Activated naive CD4-positive, alpha-beta T cell treated with anti-CD3 and anti-CD28 coated beads, Interleukin-2, amount 10 ng/mL, durations not matched to agents 7 days and 5 days (primary cell): ENCODE data around the gene ADH7.
"Not testable (repeated sequence)": the region's sequence is repeated elsewhere in the genome, so short reads cannot be mapped to it uniquely, and the experiment has no call there.

Source experiments
- CTCF ChIA-PET: fragments of 350-600 bp; sonication (Branson Sonifier 250); formaldehyde crosslinking; loops from one replicate; lab custom pipeline; 2021; ENCODE audit warnings: antibody characterized with exemption; lab: Charles Lee
- DNase-seq: peaks from one replicate; pipeline ENCODE4 v3.0.0-alpha.2; 2020
- H3K27ac Mint-ChIP-seq: one replicate; pipeline ENCODE4 v1.8.0; 2021; ENCODE audit warnings: mild to moderate bottlenecking, moderate library complexity, mixed read lengths
- H3K27me3 Mint-ChIP-seq: one replicate; pipeline ENCODE4 v1.8.0; 2021; ENCODE audit warnings: mild to moderate bottlenecking, mixed read lengths
- H3K36me3 Mint-ChIP-seq: one replicate; pipeline ENCODE4 v1.8.0; 2021; ENCODE audit warnings: mixed read lengths
- H3K4me1 Mint-ChIP-seq: one replicate; pipeline ENCODE4 v1.8.0; 2021; ENCODE audit warnings: mixed read lengths
- H3K4me3 Mint-ChIP-seq: one replicate; pipeline ENCODE4 v1.8.0; 2021; ENCODE audit warnings: mild to moderate bottlenecking, moderate library complexity, mixed read lengths
- H3K9me3 Mint-ChIP-seq: one replicate; pipeline ENCODE4 v1.8.0; 2021; ENCODE audit warnings: mixed read lengths

The ADH7 gene

DNA sequence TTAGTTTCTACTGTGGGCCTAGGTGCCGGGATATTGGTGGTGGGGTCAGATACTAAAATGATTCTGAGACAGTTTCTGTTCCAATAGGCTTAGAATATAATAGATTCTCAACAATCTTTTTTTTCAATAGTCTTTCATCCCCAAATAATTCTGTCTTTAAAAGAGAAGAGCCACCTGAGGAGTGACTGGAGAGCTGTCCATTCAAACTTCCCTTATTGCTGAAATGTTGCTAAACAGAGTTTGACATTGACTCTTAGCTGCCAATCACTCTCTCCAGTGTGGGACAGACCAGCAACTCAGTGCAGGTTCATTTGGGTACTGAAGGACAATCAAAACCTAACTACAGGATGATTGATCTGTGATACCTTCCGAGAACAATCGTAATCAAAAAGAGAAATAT, 12.4 kb upstream of the ADH7 start:
- no peak overlapping the region for H3K4me3 Mint-ChIP-seq
- H3K36me3 Mint-ChIP-seq = no peaks in the 10 kb centered on the region
- peaks cover 8% of the 10 kb centered on the region for H3K4me1 Mint-ChIP-seq
- no peak overlapping the region for H3K27ac Mint-ChIP-seq
- H3K27me3 Mint-ChIP-seq = peaks cover 4% of the 10 kb centered on the region
- CTCF ChIA-PET = no interaction called here
- peaks cover 9% of the 10 kb centered on the region for H3K9me3 Mint-ChIP-seq
- no peak for DNase-seq

DNA sequence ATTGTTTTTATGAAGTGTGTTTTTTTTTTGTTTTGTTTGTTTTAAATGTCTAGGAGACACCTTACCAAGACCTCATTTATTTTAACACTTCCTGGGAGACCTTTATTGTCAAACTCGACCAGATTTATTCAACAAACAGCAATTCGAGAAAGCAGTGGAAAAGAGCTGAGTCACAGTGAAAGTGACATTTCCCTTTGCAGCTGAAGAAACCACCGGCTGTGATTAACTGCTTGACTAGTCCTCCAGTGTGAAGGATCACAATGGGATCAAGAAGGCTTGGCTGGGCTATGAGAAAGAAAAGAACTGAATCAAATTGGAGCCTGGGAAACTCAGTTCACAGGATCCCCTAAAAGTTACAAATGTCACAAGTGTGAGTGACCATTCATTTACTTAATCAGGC, 11.9 kb upstream of the ADH7 start:
- CTCF ChIA-PET = no interaction called here
- peaks cover 4% of the 10 kb centered on the region for H3K27me3 Mint-ChIP-seq
- peaks cover 6% of the 10 kb centered on the region for H3K9me3 Mint-ChIP-seq
- no peaks in the 10 kb centered on the region for H3K36me3 Mint-ChIP-seq
- peak; percentile 22 for DNase-seq
- H3K4me1 Mint-ChIP-seq = peaks cover 8% of the 10 kb centered on the region
- H3K4me3 Mint-ChIP-seq = no peak overlapping the region
- H3K27ac Mint-ChIP-seq = no peak overlapping the region

DNA sequence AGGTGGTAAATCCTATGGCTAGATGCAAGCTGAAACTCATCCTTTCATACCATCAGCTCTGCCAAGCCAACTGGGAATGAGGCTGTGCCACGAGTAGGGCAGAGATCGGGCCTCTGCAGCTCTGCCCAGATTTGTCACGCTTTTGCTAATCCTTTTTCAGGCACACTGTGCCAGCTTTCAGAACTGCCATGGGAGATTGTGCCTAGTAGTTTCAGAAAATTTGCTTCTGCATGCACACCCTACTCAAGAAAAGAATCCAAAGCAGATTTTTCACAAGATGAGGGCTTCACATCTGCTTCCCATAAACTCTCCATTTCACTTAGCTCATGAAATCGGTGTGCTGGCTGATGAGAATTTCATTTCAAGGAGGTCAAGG, 3.3 kb upstream of the ADH7 start:
- Mint-ChIP-seq H3K9me3 (no peaks in the 10 kb centered on the region), H3K36me3 (no peaks in the 10 kb centered on the region), H3K4me3 (no peak overlapping the region), H3K27me3 (no peaks in the 10 kb centered on the region), H3K27ac (no peak overlapping the region), H3K4me1 (no peaks in the 10 kb centered on the region)
- CTCF ChIA-PET = no interaction called here
- no peak for DNase-seq

- no peaks in the 10 kb centered on the region for H3K36me3 Mint-ChIP-seq
- no peak for DNase-seq
- no peaks in the 10 kb centered on the region for H3K4me1 Mint-ChIP-seq
- H3K27me3 Mint-ChIP-seq = no peaks in the 10 kb centered on the region
- CTCF ChIA-PET = no interaction called here
- no peak overlapping the region for H3K4me3 Mint-ChIP-seq
- H3K9me3 Mint-ChIP-seq = no peaks in the 10 kb centered on the region
- no peak overlapping the region for H3K27ac Mint-ChIP-seq
Observed at GRCh38 chr4:99437723-99438404, 2.7 kb upstream of the ADH7 start.

DNA sequence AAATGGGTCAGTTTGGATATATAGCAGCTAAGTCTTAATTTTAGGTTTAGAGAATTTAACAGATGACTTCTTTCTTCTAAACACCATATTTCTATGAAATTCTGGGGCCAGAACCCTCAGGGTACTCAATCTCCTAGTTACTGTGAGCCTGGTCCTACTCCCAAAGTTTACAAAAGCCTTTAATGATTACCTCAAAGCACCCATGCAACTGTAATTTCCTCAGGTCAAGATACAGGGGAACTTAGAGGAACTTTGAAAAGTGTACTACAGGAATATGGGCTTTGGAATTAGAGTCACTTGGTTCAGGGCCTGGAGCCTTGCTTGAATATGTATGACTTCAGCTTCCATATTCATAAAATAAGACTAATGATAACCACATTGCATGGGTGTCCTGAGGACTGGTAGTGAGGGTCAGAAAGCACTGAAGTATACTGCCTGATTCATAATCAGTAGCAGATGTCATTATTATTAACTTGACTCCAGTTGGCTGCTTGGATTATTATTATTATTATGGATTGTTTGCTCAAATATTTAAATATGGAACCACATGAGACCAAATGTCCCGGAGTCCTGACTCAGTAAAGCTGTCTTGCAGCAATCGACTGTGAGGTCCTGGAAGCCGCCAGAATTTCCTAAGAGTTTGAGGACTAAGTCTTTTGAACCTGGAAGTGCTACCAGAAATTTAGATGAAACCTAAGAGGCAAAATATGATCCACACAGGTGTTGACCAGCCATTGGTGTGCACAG, 2.0 kb upstream of the ADH7 start:
- no peaks in the 10 kb centered on the region for H3K27me3 Mint-ChIP-seq
- H3K4me1 Mint-ChIP-seq = no peaks in the 10 kb centered on the region
- CTCF ChIA-PET = no interaction called here
- no peaks in the 10 kb centered on the region for H3K9me3 Mint-ChIP-seq
- H3K36me3 Mint-ChIP-seq = no peaks in the 10 kb centered on the region
- no peak overlapping the region for H3K4me3 Mint-ChIP-seq
- no peak for DNase-seq
- H3K27ac Mint-ChIP-seq = no peak overlapping the region

DNA sequence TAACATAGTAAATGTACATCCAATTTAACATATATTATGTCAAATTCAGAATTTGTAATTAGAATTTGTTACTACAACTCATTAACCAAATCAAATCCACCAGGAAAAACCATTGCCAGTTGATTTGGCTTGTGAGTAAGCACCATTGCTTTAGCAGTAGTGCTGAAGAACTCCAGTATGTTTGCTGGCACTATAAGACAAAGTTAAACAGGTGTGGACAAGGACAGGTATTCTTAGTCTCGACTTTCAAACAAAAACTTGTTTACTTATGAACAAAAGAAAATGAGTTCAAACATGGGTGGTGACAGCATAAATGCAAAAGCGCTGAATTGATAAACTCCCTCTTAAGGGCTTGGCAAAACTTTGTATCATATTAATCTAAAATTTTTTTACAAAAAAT, 1.3 kb upstream of the ADH7 start:
- CTCF ChIA-PET = no interaction called here
- no peaks in the 10 kb centered on the region for H3K4me1 Mint-ChIP-seq
- no peaks in the 10 kb centered on the region for H3K36me3 Mint-ChIP-seq

DNA sequence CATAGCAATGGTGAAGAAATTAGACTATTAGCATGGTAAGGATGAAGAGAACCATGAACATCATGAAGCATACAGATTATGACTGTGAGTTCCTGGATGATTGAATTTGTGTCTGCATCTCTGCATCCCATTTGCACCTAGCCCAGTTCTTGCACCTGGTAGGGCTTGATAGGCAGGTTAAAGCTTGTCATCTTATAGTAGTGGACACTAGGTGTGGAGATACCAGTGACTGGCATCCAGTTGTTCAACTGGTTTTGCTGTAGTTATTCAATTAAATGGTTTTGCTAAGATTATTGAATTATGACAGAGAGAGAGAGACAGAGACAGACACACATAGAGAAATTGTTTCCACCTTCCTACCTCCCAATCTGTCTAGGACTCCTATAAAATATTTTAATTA, 5.0 kb downstream of the ADH7 start:
- CTCF ChIA-PET = interaction anchor here (2.7 kb wide), 1 partner anchor 33 kb away, joined by 10 read pairs; no protein-coding TSS in a partner anchor
- DNase-seq = no peak
- H3K9me3 Mint-ChIP-seq = no peaks in the 10 kb centered on the region
- H3K4me3 Mint-ChIP-seq = no peak overlapping the region
- no peaks in the 10 kb centered on the region for H3K36me3 Mint-ChIP-seq
- no peak overlapping the region for H3K27ac Mint-ChIP-seq
- H3K27me3 Mint-ChIP-seq = no peaks in the 10 kb centered on the region
- no peaks in the 10 kb centered on the region for H3K4me1 Mint-ChIP-seq

More for the DNA sequence above, 1.3 kb upstream of the ADH7 start:
- DNase-seq = no peak
- Mint-ChIP-seq H3K27ac (no peak overlapping the region), H3K9me3 (no peaks in the 10 kb centered on the region), H3K27me3 (no peaks in the 10 kb centered on the region), H3K4me3 (no peak overlapping the region)

GRCh38 chr4:99417125-99417524, 18.0 kb downstream of the ADH7 start:
- no peaks in the 10 kb centered on the region for H3K9me3 Mint-ChIP-seq
- CTCF ChIA-PET = no interaction called here
- no peak for DNase-seq

DNA sequence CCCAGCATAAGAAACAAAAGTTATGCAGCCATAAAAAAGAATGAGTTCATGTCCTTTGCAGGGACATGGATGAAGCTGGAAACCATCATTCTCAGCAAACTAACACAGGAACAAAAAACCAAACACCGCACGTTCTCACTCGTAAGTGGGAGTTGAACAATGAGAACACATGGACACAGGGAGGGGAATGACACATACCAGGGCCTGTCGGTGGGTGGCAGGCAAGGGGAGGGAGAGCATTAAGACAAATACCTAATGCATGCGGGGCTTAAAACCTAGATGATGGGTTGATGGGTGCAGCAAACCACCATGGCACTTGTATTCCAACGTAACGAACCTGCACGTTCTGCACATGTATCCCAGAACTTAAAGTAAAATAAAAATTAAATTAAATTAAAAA, 19.4 kb downstream of the ADH7 start:
- H3K36me3 Mint-ChIP-seq = not testable (repeated sequence)

More at GRCh38 chr4:99417125-99417524, 18.0 kb downstream of the ADH7 start:
- Mint-ChIP-seq H3K27me3 (no peaks in the 10 kb centered on the region), H3K4me3 (no peak overlapping the region), H3K4me1 (no peaks in the 10 kb centered on the region), H3K27ac (no peak overlapping the region), H3K36me3 (no peaks in the 10 kb centered on the region)

DNA sequence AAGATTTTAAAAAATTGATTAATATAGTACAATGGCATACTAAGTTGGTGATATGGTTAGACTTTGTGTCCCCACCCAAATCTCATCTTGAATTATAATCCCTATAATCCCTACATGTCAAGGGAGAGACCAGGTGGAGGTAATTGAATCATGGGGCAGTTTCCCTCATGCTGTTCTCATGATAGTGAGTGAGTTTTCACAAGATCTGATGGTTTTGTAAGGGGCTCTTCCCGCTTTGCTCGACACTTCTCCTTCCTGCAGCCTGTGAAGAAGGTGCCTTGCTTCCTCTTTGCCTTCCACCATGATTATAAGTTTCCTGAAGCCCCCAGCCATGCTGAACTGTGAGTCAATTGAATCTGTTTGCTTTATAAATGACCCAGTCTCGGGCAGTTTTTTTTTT, 20.2 kb downstream of the ADH7 start:
- H3K9me3 Mint-ChIP-seq, H3K4me3 Mint-ChIP-seq, CTCF ChIA-PET: not testable (repeated sequence)

More for the DNA sequence above, 19.4 kb downstream of the ADH7 start:
- H3K27ac Mint-ChIP-seq, DNase-seq, CTCF ChIA-PET, H3K4me3 Mint-ChIP-seq, H3K4me1 Mint-ChIP-seq, H3K27me3 Mint-ChIP-seq, H3K9me3 Mint-ChIP-seq: not testable (repeated sequence)

GRCh38 chr4:99414401-99414800, 20.7 kb downstream of the ADH7 start:
- H3K4me1 Mint-ChIP-seq = no peaks in the 10 kb centered on the region
- H3K4me3 Mint-ChIP-seq = no peak overlapping the region
- H3K36me3 Mint-ChIP-seq = no peaks in the 10 kb centered on the region
- no peak for DNase-seq
- H3K9me3 Mint-ChIP-seq = no peaks in the 10 kb centered on the region
- no peak overlapping the region for H3K27ac Mint-ChIP-seq
- CTCF ChIA-PET = interaction anchor here (1.5 kb wide), 1 partner anchor 12 kb away, joined by 6 read pairs; no protein-coding TSS in a partner anchor
- no peaks in the 10 kb centered on the region for H3K27me3 Mint-ChIP-seq

More for the DNA sequence above, 20.2 kb downstream of the ADH7 start:
- H3K27me3 Mint-ChIP-seq, H3K36me3 Mint-ChIP-seq, H3K4me1 Mint-ChIP-seq, H3K27ac Mint-ChIP-seq, DNase-seq: not testable (repeated sequence)

DNA sequence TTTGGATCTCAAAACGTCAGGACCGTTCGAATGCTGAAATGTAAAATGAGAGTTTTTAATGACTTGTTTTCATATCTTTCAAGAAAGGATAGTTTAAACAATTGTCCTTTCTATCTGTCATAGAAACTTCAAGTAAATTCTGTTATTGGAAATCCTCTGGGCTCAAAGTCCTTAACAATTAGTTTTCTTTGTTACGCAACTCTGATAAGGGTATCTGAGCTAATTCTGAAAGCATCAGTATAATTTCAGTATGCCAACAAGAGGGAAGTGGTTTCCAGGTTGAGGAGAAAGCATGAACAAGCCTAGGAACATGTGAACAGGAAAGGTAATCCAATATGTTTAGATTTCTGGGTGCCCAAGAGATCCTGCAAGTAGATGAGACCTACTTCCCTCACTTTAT, 22.0 kb downstream of the ADH7 start:
- Mint-ChIP-seq H3K36me3 (no peaks in the 10 kb centered on the region), H3K9me3 (no peaks in the 10 kb centered on the region), H3K4me3 (no peak overlapping the region), H3K4me1 (no peaks in the 10 kb centered on the region), H3K27me3 (no peaks in the 10 kb centered on the region), H3K27ac (no peak overlapping the region)
- no peak for DNase-seq
- CTCF ChIA-PET = interaction anchor here (1.5 kb wide), 1 partner anchor 11 kb away, joined by 6 read pairs; no protein-coding TSS in a partner anchor

DNA sequence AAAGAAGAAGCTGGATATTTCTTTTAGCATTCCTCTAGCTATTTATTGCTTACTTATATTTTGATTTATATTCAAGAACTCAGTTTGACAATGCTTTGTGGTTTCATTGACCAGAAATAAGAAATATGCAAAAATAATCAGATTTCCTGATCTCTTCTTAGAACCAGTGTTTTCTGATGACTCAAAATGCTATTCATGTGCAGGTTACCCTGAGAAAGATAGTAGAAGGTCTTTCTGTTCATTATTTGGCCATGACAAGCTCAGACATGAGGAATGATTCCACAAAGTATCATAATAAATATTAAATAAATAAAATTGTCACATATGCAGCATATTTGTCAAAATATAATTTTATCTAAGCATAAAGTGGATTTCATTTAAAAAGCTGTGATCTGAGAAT, 24.1 kb downstream of the ADH7 start:
- CTCF ChIA-PET = interaction anchor here (0.6 to 1.4 kb wide), 3 partner anchors 28 to 221 kb away, joined by 3 read pairs; no protein-coding TSS in a partner anchor
- no peak for DNase-seq
- Mint-ChIP-seq H3K27ac (no peak overlapping the region), H3K4me1 (no peaks in the 10 kb centered on the region), H3K4me3 (no peak overlapping the region), H3K36me3 (no peaks in the 10 kb centered on the region), H3K9me3 (no peaks in the 10 kb centered on the region), H3K27me3 (no peaks in the 10 kb centered on the region)

DNA sequence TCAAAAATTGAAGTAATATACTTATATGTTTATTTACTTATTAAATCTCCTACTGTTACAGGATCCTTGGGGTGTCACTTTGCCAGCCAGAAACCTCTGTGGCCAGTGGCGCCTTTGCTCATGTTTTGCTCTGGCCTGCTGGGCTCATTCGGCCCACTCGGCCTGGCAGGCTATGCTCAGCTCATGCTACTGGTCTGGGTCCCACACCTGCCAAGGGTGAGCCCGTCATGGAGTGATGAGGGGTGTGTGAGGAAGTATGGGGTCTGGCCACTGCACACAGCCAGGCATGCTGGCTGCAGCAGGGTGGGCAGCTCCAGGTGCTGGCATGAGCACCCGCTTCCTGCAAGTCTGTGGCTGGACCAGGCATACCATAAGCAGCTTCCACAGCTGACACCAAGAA, 25.1 kb downstream of the ADH7 start:
- Mint-ChIP-seq H3K9me3 (no peaks in the 10 kb centered on the region), H3K27ac (no peak overlapping the region), H3K4me3 (no peak overlapping the region), H3K36me3 (no peaks in the 10 kb centered on the region), H3K4me1 (peaks cover 4% of the 10 kb centered on the region), H3K27me3 (no peaks in the 10 kb centered on the region)
- CTCF ChIA-PET = interaction anchor here (1.4 kb wide), 1 partner anchor 27 kb away, joined by 3 read pairs; no protein-coding TSS in a partner anchor
- no peak for DNase-seq

GRCh38 chr4:99408346-99408745, 26.8 kb downstream of the ADH7 start:
- CTCF ChIA-PET = interaction anchor here (1.0 kb wide), 1 partner anchor 55 kb away, joined by 3 read pairs; no protein-coding TSS in a partner anchor
- DNase-seq = no peak
- Mint-ChIP-seq H3K27me3 (no peaks in the 10 kb centered on the region), H3K4me3 (no peak overlapping the region), H3K9me3 (no peaks in the 10 kb centered on the region), H3K4me1 (peaks cover 13% of the 10 kb centered on the region), H3K36me3 (no peaks in the 10 kb centered on the region), H3K27ac (no peak overlapping the region)
